ENCODE measurements around the gene BACH1.

BACH1 gene

DNA sequence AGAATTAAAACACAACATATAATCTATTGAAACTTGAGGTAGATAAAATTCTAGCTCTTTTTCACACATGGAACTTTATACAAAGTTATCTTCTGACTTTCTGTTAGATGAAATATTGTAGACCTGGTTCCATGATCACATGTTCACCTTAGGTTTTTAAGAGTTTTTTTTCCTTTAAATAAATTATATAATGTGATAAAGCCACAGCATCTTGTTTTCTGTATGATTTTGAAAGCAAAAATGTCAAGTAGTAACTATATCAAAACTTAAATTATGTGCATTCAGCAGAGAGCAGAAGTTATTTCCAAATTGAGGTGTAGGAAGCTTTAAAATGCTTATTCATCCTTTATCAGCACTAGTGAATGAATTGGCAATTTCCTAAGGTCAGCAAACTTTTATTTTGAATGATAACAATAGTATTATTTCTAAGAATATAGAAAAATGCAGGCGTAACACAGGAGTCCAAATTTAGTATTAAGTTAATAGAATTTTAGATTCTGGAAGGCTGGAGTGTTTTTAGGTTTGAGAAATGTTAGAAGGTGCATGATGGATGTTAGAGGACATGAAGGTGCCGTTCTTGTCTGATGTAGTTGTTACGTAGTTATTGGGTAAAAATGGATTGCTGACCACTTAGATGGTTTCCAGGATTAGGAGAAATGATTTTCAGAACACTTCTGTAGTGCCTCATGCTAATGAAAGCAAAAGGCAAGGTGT, 17.5 kb downstream of the BACH1 start:
- DNase-seq = no peak

DNA sequence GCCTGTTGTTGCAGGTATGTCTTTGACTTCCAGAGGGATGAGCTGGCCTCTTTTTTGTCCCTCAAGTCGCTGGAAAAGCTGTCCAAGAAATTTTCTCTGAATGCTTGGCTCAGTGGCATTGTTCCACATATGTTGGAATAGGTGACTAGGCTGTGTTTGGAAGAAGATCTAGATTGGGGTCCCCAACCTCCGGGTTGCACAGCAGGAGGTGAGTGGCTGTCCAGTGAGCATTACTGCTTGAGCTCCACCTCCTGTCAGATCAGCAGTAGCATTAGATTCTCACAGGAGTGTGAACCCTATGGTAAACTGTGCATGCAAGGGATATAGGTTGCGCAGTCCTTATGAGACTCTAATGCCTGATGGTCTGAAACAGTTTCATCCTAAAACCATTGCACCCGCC, 18.1 kb downstream of the BACH1 start:
- DNase-seq = no peak

DNA sequence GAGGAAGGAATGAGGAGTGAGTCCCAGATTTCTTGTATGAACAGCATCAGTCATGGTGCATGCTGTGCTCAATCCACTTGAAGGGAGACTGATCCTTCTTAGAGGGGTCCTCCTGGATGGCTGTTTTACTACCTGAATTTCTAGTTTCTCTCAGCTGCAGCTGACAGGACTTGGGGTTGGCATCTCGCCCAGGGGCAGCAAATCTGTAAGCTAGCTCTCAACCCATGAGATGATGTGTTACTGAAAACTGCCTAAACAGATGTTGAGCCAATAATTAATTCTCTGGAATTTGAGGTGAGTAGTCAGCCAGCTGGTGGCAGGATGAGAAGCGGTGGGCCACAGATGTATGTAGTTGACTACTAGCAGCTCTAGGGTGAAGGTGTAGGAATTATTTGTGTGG, 19.6 kb downstream of the BACH1 start:
- no peak for DNase-seq

DNA sequence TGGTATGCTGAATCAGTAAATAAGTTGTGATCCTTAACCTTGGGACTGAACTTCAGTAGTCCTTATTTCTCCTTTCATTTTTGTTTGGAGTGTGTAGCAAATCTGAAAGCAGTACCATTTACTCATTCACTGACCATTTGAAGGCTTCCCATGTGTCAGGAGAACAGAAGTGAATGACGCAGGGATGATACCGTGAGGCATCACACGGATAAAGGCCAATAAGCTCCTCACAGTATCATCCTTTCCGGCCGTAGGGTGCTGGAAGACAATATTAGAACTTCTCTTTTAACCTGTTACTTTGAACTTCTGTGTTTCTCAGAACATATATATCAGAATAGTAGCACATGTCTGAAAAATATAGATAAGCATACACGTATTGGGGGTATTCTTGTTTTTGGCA, 21.3 kb downstream of the BACH1 start:
- DNase-seq = no peak

DNA sequence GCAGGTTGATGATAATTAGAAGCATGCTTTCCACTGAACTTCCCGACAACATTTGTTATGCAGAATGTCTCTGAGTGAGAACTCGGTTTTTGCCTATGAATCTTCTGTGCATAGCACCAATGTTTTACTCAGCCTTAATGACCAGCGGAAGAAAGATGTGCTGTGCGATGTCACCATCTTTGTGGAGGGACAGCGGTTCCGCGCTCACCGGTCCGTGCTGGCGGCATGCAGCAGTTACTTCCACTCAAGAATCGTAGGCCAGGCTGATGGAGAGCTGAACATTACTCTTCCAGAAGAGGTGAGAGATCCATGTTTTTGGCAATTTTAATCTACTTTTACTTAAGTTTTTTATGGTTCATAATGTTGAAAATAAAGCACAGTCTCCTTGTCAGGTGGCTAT, 22.5 kb downstream of the BACH1 start:
- no peak for DNase-seq

DNA sequence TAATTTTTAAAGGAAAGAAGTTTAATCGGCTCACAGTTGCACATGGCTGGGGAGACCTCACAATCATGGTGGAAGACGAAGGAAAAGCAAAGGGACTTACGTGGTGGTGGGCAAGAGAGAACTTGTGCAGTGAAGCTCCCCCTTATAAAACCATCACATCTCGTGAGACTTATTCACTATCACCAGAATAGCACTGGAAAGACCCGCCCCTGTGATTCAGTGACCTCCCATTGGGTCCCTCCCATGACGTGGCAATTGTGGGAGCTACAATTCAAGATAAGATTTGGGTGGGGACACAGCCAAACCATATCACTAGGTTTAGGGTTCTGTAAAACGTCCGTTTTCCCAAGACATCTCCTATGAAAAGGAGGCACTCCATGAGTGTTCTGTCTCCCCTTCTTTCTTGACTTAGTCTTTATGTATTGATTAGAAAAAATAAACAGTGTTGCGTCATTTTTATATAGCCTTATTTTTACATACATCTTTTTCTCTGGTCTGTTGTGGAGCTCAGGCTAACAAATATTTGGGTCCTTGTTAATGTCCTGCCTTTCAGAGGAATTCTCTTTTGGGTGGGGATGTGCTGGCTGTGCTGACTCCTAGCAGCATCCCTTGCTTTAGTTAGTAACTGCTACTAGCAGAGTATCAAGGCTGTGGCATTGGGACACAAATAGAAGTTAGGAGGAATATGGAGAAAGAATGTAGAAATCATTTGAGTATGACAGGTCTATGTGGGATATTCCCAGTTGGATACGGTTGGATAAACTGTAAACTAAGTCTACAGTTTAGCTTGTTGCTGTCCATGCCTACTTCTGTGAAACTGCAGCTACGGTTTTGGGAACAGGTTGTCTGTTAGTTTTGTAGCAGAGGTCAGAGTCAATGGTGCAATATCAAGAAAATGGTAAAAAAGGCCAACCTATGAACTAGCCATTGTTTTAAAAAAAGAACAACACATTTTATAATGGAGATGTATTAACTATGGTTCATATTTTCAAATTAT, 23.5 kb downstream of the BACH1 start:
- no peak for DNase-seq

DNA sequence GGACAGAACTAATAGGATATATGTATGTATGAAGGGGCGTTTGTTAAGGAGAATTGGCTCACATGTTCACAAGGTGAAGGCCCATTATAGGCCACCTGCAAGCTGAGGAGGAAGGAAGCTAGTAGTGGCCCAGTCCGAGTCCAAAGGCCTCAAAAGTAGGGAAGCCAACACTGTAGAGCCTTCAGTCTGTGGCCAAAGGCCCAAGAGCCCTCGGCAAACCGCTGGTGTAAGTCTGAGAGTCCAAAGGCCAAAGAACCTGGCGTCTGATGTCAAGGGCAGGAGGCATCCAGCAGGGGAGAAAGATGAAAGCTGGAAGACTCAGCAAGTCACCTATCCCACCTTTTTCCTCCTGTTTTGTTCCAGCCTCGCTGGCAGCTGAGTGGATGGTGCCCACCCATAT, 24.5 kb downstream of the BACH1 start:
- DNase-seq = no peak

DNA sequence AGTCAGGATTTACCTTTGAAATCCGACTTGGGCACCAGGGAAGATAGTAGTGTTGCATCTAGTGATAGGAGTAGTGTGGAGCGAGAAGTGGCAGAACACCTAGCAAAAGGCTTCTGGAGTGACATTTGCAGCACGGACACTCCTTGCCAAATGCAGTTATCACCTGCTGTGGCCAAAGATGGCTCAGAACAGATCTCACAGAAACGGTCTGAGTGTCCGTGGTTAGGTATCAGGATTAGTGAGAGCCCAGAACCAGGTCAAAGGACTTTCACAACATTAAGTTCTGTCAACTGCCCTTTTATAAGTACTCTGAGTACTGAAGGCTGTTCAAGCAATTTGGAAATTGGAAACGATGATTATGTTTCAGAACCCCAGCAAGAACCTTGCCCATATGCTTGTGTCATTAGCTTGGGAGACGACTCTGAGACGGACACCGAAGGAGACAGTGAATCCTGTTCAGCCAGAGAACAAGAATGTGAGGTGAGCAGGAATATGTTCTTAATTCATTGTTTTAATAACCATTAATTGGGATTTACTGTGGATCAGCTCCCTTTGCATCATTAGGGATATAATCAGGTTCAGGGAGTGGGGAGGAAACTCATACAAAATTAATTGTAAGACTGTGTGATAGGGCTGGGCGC, 28.3 kb downstream of the BACH1 start:
- no peak for DNase-seq

DNA sequence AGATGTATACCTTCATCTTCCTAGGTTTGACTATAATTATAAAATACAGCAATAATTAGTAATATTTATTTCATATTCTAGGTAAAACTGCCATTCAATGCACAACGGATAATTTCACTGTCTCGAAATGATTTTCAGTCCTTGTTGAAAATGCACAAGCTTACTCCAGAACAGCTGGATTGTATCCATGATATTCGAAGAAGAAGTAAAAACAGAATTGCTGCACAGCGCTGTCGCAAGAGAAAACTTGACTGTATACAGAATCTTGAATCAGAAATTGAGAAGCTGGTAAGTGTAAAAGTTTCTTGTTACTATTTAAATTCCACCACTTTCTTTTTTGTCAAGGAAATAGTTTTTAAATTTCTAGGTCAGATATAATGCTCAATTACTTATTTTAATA, 30.7 kb downstream of the BACH1 start:
- no peak for DNase-seq

DNA sequence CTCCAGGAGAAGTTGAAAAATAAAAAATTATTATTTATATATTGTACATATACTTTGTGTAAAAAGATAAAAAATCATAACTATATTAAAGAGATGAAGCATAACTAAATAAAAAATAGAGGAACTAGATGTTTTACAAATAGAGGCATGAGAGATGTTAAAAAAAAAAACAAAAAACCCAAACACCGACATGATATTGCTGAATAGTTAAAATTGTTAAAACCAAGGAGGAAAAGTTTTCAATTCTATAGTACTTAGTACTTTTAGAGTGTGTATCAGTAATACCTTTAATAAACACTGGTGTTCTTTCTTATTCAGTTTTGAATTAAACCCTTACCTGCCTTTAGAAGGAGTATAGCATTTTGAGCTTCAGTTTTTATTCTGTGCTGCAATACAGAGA, 32.1 kb downstream of the BACH1 start:
- no peak for DNase-seq

DNA sequence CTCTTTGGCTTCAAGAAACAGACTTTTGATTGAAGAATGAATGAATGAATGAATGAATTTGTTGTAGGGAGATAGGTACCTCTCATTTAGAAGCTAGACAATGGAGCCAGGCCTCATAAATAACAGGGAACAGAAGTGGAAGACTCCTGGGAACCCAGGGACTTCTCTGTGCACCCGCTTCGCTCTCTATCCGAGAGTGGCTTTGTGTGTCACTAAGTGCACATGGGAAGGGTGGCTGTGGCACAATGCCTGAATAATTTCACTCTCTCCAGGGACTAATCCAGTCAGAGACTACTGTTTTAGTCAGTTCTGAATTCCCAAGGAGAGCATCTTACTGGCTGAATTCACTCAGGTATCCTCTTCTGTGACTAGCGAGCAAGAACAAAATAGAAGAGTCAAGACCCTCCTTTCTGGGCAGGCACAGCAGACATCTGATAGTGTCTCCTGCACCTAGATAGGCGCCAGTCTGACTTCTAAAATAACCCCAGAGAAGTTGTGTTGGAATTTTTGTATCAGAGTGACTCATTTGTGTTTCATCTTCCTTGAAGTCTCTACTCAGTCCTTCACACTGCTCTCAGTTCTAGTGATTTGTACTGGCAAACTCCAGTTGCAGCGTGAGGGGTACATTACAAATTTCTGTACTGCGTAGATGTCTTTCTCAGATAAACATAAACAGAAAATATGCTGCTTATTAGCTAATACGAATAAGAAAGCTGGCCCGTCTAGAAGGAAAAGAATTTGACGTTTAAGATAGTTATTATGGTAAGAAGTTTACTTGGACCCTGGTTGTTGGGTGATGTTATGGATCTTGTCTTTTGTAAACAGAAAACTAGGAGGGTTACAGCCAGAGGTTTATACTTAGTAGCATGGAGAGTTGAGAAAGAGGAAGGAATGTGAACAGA, 34.0 kb downstream of the BACH1 start:
- DNase-seq = no peak

DNA sequence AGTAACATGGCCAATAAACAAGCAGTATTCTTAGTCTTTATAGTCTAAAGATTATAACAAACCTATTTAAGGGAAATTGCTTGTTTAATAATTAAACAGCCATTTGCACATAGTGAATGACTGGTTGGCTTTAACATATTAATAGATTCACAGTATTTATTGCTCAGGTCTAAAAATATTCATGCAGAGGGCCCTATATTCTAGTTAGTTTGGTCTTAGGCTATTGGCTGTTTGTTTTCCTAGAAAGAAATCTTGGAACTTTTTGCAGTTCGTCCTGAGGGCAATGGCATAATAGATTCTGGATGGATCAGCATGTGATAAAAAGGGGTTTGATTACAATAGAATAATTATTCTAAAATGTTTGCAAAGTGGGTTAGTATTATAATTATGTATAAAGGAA, 34.7 kb downstream of the BACH1 start:
- DNase-seq = no peak

DNA sequence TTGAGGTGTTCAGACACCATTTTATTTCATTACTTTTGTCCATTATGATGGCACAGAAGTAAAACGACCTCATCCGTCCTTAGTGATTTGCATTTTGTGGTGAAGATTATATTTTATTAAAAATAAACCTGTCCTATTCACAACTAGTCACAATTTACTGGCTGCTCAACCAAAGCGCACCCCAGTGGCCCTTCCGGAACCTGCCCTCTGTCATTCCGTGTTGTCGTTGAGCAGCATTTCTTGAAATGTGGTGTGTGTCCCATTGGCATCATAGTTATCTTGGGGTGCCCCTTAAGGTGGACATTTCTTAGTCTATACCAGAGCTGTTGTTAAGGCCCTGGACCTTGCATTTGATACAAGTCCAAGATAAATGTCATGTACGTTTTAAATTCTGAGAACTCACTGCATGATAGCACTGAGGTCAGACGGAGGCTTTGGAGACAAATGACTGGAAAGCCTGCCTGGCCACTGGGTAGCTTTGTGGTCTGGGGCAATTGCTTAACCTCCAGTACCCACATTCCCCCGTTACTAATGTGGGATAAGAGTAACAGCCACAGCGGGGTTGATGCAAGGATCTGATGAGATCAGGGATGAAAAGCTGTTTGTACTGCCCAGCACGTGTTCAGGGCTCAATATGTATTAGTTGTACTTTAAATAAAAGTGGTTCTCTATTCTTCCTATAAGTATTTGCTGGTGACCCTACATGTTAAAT, 36.2 kb downstream of the BACH1 start:
- DNase-seq = no peak

DNA sequence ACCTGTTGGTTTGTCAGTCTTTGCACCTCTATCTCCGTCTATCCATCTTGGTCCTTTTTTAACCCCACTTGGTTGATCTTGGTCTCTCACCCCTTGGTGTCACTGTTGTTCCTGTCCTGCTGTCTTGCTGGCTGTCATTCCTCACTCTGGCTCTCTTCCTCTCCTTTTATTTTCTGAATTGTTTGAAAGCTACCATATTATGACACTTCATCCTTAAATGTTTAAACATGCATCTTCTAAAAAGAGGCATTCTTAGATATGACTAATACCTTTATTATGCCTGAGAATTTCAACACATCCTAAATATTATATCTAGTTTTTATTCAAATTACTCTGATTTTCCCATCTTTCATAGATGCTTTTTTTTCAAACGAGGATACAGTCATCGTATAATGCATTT, 37.0 kb downstream of the BACH1 start:
- DNase-seq = no peak

DNA sequence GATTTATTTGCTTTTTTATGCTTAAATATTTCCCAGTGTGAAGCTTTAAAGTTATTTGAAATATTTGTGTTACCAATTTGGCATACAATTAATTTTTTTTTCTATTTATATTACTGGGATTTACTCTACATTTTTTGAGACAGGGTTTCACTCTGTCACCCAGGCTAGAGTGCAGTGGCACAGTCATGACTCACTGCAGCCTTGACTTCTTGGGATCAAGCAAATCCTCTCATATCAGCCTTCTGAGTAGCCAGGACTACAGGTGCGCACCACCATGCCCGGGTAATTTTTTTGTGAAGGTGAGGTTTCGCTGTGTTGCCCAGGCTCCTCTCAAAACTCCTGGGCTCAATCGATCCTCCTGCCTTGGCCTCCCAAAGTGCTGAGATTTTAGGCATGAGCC, 39.5 kb downstream of the BACH1 start:
- no peak for DNase-seq

DNA sequence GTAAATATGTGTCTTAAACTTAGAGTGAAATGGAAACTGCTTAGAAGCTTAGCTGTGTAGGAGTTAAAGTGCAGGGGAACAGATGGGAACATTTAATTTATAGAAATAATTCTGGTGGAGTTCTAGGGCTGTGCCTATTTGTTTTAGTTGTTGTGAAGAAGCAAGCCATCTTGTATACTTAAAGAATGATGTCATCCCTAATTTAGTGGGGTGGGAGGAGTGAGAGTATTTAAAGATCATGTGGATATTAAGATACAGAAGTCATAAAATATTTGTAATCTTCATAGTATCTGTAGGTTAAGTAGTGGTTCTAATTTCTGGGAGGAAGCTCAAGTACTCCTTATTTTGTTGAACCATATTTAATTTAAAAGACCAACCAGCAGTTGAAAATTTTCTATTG, 41.5 kb downstream of the BACH1 start:
- DNase-seq = no peak

DNA sequence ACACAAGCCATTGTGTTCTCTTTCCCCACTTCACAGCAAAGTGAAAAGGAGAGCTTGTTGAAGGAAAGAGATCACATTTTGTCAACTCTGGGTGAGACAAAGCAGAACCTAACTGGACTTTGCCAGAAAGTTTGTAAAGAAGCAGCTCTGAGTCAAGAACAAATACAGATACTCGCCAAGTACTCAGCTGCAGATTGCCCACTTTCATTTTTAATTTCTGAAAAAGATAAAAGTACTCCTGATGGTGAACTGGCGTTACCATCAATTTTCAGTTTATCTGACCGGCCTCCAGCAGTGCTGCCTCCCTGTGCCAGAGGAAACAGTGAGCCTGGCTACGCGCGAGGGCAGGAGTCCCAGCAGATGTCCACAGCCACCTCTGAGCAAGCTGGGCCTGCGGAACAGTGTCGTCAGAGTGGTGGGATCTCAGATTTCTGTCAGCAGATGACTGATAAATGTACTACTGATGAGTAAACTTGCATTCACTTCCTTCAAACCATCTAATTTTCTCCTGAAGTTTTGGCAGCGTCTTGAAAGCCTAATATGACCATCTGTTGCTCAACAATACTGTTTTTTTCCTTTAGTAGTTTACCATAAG, 43.7 kb downstream of the BACH1 start:
- DNase-seq = no peak

DNA sequence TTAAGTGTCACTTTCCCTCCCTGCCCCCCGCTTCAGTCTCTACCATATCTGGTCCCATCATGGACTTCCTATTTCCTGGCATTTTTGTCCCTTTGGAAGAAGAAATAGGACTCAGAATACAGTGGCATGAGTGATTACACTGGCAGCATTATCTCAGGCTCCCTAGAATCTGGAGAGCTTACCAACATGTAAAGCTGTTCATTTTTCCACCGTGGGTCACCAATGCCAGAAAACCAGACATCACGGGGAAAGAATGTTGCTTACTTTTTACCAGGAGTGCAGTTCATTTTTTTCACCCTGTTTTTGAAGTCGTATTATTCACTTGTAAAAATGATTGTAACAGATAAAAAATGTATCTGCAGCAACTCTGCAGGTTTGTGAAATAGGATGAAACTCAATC, 44.8 kb downstream of the BACH1 start:
- DNase-seq = no peak

DNA sequence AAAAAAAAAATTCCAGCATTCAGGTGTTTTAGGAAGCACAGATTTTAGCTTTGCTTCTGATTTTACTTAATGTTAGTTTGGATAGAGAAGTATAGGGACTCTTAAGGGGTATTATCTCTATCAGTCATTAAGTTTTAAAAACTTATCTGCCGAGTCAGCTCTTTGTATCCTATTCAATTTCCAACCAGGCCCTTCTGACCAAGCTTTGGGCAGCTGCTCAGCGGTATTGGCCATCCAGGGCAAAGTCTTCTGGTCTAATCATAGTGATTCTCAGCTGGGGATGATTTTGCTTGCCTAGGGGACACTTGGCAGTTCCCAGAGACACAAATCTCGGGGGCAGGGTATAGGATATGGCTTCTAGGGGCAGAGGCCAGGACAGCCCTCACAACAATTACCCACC, 47.6 kb downstream of the BACH1 start:
- no peak for DNase-seq

DNA sequence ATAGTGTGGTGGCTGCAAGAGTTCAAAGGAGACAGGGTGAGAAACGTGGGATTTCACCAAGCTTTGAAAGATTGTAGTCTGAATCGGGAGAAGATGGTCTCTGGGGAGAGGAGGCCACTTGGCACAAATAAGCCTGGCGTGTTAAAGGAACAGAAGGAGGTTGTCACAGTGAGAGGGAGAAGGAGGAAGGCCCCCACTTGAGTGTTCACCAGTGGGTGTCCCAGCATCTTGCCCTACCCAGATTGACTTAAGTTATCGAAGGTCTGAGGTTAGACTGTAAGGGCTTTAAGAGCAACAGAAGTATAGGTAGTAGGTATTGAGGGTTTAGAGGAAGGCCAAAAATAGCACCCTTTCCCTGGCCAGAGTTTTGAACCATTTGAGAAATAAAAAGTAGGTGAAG, 48.0 kb downstream of the BACH1 start:
- no peak for DNase-seq

DNA sequence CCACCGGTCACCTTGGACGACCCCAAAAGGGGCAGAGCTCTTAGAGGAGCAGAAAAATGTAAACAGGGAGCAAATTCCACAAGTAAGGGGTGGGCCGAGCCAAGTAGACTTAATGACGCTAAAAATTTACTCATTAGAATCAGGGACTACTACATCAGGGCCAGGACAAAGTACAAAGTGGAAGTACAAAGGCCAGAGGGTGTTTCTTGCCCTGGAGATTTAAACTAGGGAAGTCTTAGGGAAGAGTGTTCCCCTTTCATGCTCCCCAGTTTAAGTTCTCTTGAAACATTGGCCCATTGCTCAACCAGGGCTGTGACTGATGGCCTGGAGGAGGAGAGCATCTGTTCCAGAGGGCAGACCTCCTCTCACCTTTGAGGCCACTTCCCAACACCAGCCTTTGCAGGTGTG, 48.6 kb downstream of the BACH1 start:
- no peak for DNase-seq

DNA sequence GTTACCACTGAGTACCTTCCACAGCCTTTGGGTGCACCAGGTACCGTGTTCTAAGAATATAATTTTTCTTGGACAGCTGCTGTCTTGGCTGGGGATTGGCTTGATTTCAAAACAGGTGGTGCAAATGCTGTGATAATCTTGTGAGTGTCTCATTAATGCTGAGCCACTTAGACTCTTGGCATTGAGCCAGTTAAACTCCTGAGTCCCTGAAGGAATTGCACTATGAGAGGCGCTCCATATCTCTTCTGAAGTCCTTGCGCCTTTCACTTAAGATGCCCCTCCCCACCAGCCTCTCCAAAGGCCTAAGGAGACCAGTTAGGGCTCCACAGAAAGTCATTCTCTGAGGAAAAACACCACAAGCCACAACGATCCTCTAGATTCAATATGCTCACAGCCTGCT, 51.0 kb downstream of the BACH1 start:
- DNase-seq = no peak

All from islet precursor cell (in vitro differentiated cells).